Mucosa of stomach (tissue), 1 donor: ENCODE data around the gene SPINK9.

Experiments
- H3K27me3 ChIP-seq: one replicate; pipeline ENCODE4 v1.7.0; 2013; ENCODE audit warnings: mild to moderate bottlenecking, low read length; ENCODE audit not compliant: control insufficient read depth, insufficient read depth
- H3K36me3 ChIP-seq: one replicate; pipeline ENCODE4 v1.7.0; 2013; ENCODE audit warnings: low read length; ENCODE audit not compliant: control insufficient read depth, insufficient read depth
- H3K4me1 ChIP-seq: one replicate; pipeline ENCODE4 v1.7.0; 2013; ENCODE audit warnings: mild to moderate bottlenecking, low read length; ENCODE audit not compliant: control insufficient read depth, insufficient read depth
- H3K4me3 ChIP-seq: one replicate; pipeline ENCODE4 v1.7.0; 2013; ENCODE audit warnings: low read length
- H3K9ac ChIP-seq: one replicate; pipeline ENCODE4 v1.7.0; 2013; ENCODE audit warnings: mild to moderate bottlenecking, low read length, moderate library complexity
- H3K9me3 ChIP-seq: one replicate; pipeline ENCODE4 v1.7.0; 2013; ENCODE audit warnings: mild to moderate bottlenecking, low read length, moderate library complexity; ENCODE audit not compliant: control insufficient read depth
- donor health status: Pancreatic carcinoma.

Gene SPINK9

GRCh38 chr5:148388696-148389095 lies 53.3 kb downstream of the SPINK9 start:
- H3K4me1 ChIP-seq = peaks cover 29% of the 10 kb centered on the region

More at GRCh38 chr5:148388696-148389095, 53.3 kb downstream of the SPINK9 start:
- Histone ChIP-seq H3K4me3 (no peak overlapping the region), H3K27me3 (no peaks in the 10 kb centered on the region), H3K36me3 (no peaks in the 10 kb centered on the region), H3K9me3 (no peaks in the 10 kb centered on the region), H3K9ac (no peak overlapping the region)
